MG63 (cell line): Measurements from ENCODE around the gene FIP1L1. TPM values are rescaled to one million over a fixed set of nuclear protein-coding genes. Genes with fewer than 3 reads are reported as not detected.
A peak's percentile ranks its signal among the peaks of the same experiment; 100 is the strongest.

Experiments
- DNase-seq: peaks from one replicate; pipeline ENCODE4 v3.0.0-alpha.2; 2020
- H3K27me3 ChIP-seq: fragments of 250-450 bp; sonication (Bioruptor Pico); 2 replicates; pipeline ENCODE4 v1.5.1; 2020; ENCODE audit warnings: mild to moderate bottlenecking, moderate library complexity
- H3K36me3 ChIP-seq: fragments of 250-450 bp; sonication (Bioruptor Pico); 2 replicates; pipeline ENCODE4 v1.5.1; 2020; ENCODE audit warnings: mild to moderate bottlenecking, moderate library complexity
- H3K4me3 ChIP-seq: fragments of 250-450 bp; sonication (Bioruptor Pico); 2 replicates; pipeline ENCODE4 v1.5.1; 2020; ENCODE audit warnings: mild to moderate bottlenecking, moderate library complexity
- H3K9me3 ChIP-seq: fragments of 250-450 bp; sonication (Bioruptor Pico); 2 replicates; pipeline ENCODE4 v1.5.1; 2020; ENCODE audit warnings: mild to moderate bottlenecking, moderate library complexity
- total RNA-seq: library from RNA; depleted of rRNA; stranded (reverse); fragments of >200 nt; shearing (Covaris generic); gene quantifications from 2 replicates; pipeline ENCODE4 v1.2.3, GENCODE V29; 2014; ENCODE audit warnings: low replicate concordance

Gene FIP1L1
- total RNA-seq, 1 experiment from 2014 or later: 244 TPM

GRCh38 chr4:53483250-53483649 is 105.8 kb downstream of the FIP1L1 start:
- Histone ChIP-seq H3K36me3 (peaks cover 2% of the 10 kb centered on the region; the same call in 1 of the 2 replicates), H3K4me3 (no peak overlapping the region), H3K27me3 (no peaks in the 10 kb centered on the region), H3K9me3 (no peaks in the 10 kb centered on the region)
- no peak for DNase-seq

GRCh38 chr4:53484911-53485657 is 107.6 kb downstream of the FIP1L1 start:
- Histone ChIP-seq H3K9me3 (no peaks in the 10 kb centered on the region), H3K36me3 (peaks cover 2% of the 10 kb centered on the region; the same call in 1 of the 2 replicates), H3K4me3 (no peak overlapping the region), H3K27me3 (no peaks in the 10 kb centered on the region)
- DNase-seq: no peak

DNA sequence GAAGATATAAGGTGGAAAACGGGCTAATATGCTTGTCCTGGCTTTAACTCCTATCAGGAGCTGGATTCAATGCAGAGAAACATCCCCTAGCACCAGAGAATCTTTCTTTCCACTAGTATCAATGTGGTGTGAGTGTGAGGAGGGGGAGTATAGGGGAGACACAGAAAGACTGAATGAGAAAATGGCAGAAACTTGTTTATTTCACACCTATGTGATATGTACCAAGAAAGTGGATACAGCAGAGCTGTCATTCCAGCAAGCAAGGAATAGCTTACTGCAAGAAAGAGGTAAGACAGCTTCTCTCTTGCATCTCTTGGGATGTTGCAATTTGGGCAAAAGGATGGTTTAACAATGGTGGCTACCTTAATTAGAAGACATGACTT is 108.2 kb downstream of the FIP1L1 start:
- H3K27me3 ChIP-seq: no peaks in the 10 kb centered on the region
- no peak overlapping the region for H3K4me3 ChIP-seq
- no peak for DNase-seq
- no peaks in the 10 kb centered on the region for H3K9me3 ChIP-seq
- H3K36me3 ChIP-seq: peaks cover 2% of the 10 kb centered on the region; the same call in 1 of the 2 replicates

DNA sequence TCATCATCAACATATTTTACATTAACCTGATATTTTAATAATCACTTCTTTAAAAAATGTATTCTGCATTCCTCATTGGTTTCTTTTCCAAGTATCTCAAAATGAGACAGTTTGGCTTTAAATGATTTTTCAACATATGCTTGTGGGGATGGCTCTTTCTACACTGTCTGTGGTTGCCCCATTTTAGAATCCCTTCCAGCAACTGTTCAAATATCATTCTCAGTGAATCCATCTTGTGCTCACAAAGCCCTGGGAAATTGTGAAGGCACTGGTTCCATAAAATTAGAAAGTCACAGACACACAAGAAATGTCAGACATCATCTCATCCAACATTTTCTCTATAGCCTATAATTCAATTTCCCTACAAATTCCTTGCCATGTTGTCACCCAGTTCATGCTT is 110.3 kb downstream of the FIP1L1 start:
- H3K27me3 ChIP-seq: no peaks in the 10 kb centered on the region
- no peak for DNase-seq
- H3K36me3 ChIP-seq: 0 out of 2 replicates have a peak, but pooled peaks cover 2% of the 10 kb centered on the region
- no peak overlapping the region for H3K4me3 ChIP-seq
- no peaks in the 10 kb centered on the region for H3K9me3 ChIP-seq

DNA sequence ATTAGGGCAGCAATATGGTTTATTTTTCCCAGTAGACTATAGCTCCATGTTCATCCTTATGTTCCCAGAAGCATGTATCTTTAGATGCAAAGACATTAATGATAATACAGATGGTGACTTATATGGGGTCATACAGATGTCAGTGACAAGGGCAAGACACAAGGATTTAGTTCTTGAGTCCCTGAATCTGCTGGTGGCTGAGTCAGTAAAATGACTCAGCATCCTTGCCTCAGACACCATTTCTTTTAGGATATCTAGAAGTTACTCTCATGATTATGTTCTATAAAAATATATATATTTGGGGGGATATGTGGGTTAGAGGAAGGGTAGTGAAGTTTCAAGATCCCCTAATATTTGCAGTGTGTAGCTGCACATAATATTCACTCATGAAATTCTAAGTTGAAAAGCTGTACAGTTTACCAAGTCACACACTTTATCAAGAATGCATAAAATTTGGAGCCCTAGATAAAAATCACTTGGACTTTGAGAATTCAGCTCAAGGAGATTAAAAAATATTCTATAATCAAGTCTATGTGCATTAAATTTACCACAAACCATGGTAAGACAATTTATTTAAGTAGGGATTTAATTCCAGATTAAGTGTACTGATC is 111.9 kb downstream of the FIP1L1 start:
- peaks cover 4% of the 10 kb centered on the region for H3K36me3 ChIP-seq
- DNase-seq: peak; percentile 67
- no peaks in the 10 kb centered on the region for H3K9me3 ChIP-seq
- no peaks in the 10 kb centered on the region for H3K27me3 ChIP-seq
- H3K4me3 ChIP-seq: no peak overlapping the region

DNA sequence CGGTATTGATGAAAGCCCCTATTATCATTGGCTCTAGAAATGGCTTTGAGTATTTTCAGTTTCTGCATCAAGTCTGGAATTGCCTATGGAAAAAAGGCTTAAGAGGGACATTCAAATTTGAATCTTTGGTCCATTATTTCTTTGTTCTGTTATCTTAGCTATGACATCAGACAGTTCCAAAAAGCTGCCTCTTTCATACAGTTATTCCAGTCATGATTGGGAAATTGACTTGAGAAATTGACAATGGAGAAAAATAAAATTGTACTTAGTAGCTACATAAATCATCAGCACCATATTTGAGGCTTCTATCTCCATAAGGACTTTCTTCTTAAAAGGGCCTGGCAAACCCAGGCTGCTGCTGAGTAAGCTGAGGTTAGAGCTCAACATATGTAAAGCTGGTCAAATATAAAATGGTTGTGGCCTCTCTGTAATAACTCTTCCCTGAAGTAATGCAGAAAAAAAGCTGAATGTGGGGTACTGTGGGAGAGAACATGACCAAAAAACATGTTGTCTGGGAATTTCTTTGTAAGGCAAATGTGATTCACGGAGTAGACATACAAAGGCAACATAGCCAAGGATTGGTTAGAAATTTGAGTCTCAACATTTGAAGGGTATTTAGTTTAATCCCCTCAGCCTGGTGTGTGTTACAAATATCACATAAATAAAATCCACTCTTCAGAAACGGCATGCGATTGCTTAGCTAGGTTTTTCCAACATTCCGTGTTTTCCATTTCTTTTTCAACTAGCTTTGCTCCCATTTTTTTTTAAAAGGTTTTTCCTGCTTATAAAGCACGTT is 112.9 kb downstream of the FIP1L1 start:
- H3K27me3 ChIP-seq: no peaks in the 10 kb centered on the region
- no peak overlapping the region for H3K4me3 ChIP-seq
- no peak for DNase-seq
- H3K36me3 ChIP-seq: peaks cover 7% of the 10 kb centered on the region
- no peaks in the 10 kb centered on the region for H3K9me3 ChIP-seq

DNA sequence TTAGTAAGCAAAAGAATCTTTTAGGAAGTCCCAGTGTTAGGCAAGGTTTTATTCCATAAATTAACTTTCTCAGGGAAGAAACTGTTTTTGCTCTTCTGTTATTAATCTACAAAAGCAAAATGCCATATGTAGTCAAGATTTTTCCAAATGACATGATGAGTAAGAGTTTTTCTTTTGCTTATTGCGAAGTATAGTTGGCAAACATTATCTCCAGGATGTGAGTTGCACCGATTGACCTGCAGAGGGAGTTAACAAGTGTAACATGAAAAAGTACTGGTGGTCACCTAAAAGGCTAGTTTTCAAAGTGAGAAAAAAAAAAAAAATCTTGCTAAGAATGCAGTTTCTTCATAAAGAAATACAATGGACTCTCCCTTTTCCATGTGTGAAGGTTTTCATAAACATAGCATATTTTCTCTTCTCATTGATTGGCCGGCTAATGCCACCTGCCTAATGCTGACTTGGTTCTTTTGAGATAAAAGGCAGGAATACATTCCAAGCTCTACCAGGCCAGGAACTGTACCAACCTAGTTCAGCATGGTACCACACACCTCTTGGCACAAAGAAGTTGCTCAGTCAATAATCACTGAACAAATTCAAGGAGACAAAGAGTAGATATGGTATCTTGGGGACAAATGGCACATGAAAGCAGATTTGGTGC is 113.7 kb downstream of the FIP1L1 start:
- peaks cover 7% of the 10 kb centered on the region for H3K36me3 ChIP-seq
- no peaks in the 10 kb centered on the region for H3K27me3 ChIP-seq
- DNase-seq: peak; percentile 88
- H3K4me3 ChIP-seq: no peak overlapping the region
- H3K9me3 ChIP-seq: no peaks in the 10 kb centered on the region

DNA sequence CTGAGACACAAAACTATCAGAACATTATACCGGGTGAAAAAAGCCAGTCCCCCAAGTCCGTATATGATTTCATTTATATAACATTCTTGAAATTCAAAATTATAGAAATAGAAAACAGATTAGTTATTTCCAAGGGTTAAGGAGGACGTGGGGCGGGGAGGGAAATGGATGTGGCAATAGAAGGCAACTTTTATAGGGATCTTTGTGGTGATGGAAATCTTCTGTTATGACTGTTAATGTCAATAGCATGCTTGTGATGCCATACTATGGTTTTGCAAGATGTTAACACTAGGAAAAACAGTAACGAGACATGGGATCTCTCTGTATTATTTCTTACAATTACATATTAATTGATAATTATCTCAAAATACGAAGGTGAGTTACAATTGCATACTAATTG is 117.4 kb downstream of the FIP1L1 start:
- Histone ChIP-seq H3K4me3 (no peak overlapping the region), H3K27me3 (no peaks in the 10 kb centered on the region), H3K9me3 (no peaks in the 10 kb centered on the region), H3K36me3 (peaks cover 5% of the 10 kb centered on the region)
- no peak for DNase-seq

- peaks cover 5% of the 10 kb centered on the region for H3K36me3 ChIP-seq
- H3K27me3 ChIP-seq: no peaks in the 10 kb centered on the region
- DNase-seq: no peak
- H3K4me3 ChIP-seq: no peak overlapping the region
- H3K9me3 ChIP-seq: no peaks in the 10 kb centered on the region
Measured at GRCh38 chr4:53497487-53498244, 120.2 kb downstream of the FIP1L1 start.

DNA sequence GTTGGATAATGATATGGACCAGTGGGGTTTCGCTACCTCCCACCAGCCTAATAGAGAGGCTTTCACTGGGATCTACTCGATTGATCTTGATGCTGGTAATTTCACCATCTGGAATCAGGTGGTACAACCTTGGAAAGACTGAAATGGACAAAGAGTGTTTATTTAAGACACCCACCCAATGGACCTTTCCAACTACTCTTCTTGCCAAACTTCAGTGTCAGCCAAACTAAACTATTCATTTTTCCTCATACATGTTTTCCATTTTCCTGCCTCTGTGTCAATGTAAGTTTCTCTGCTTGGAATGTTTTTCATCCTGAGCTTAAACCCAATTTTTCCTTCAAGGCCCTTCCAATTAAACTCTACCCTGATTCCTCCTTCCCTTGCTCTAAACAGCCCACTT is 121.3 kb downstream of the FIP1L1 start:
- H3K9me3 ChIP-seq: no peaks in the 10 kb centered on the region
- no peak for DNase-seq
- no peaks in the 10 kb centered on the region for H3K27me3 ChIP-seq
- H3K36me3 ChIP-seq: peaks cover 5% of the 10 kb centered on the region
- no peak overlapping the region for H3K4me3 ChIP-seq

DNA sequence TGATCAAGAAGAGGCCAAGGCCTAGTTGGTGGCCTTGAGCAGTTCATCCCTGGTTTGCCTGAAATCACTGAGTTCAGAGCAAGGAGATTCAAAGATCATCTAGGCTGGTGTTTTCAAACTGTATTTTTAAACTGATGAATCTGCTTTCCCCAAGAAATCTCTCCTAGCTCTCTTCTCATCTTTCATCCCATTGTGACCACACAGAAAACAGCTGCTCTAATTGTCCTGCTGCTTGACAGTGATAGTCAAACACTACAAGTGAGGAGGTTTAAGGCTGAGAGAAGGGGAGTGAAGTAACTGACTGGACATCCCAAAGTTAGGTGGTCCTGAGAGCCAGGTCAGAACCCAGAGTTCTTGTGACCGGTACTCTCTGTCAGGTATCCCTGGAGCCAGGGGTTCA is 122.3 kb downstream of the FIP1L1 start:
- no peak for DNase-seq
- Histone ChIP-seq H3K9me3 (no peaks in the 10 kb centered on the region), H3K27me3 (no peaks in the 10 kb centered on the region)

GRCh38 chr4:53500546-53500945 is 123.1 kb downstream of the FIP1L1 start:
- H3K9me3 ChIP-seq: no peaks in the 10 kb centered on the region
- H3K27me3 ChIP-seq: no peaks in the 10 kb centered on the region
- H3K4me3 ChIP-seq: no peak overlapping the region
- DNase-seq: no peak
- H3K36me3 ChIP-seq: no peaks in the 10 kb centered on the region; the same call in 1 of the 2 replicates

More for the DNA sequence above, 122.3 kb downstream of the FIP1L1 start:
- H3K36me3 ChIP-seq: no peaks in the 10 kb centered on the region; the same call in 1 of the 2 replicates
- no peak overlapping the region for H3K4me3 ChIP-seq

- H3K4me3 ChIP-seq: no peak overlapping the region
Measured at GRCh38 chr4:53501561-53501960, 124.1 kb downstream of the FIP1L1 start.

GRCh38 chr4:53502094-53502493 is 124.7 kb downstream of the FIP1L1 start:
- H3K36me3 ChIP-seq: no peaks in the 10 kb centered on the region
- DNase-seq: no peak
- H3K27me3 ChIP-seq: no peaks in the 10 kb centered on the region
- no peaks in the 10 kb centered on the region for H3K9me3 ChIP-seq
- no peak overlapping the region for H3K4me3 ChIP-seq

More at GRCh38 chr4:53501561-53501960, 124.1 kb downstream of the FIP1L1 start:
- Histone ChIP-seq H3K27me3 (no peaks in the 10 kb centered on the region), H3K9me3 (no peaks in the 10 kb centered on the region), H3K36me3 (no peaks in the 10 kb centered on the region)
- no peak for DNase-seq

- DNase-seq: no peak
- H3K9me3 ChIP-seq: no peaks in the 10 kb centered on the region
- H3K4me3 ChIP-seq: no peak overlapping the region
- H3K36me3 ChIP-seq: no peaks in the 10 kb centered on the region
- no peaks in the 10 kb centered on the region for H3K27me3 ChIP-seq
Measured at GRCh38 chr4:53505947-53506346, 128.5 kb downstream of the FIP1L1 start.

- Histone ChIP-seq H3K4me3 (peak overlapping the region; percentile 43), H3K27me3 (no peaks in the 10 kb centered on the region), H3K36me3 (no peaks in the 10 kb centered on the region), H3K9me3 (no peaks in the 10 kb centered on the region)
- DNase-seq: no peak
Measured at GRCh38 chr4:53507058-53507457, 129.6 kb downstream of the FIP1L1 start.
